Stimulated activated CD4-positive, alpha-beta T cell treated with anti-CD3 and anti-CD28 coated beads, Interleukin-15, amount 100 ng/mL, for 24 hours (primary cell): ENCODE data around the gene PCDHA6.
"Not testable (repeated sequence)": the region's sequence is repeated elsewhere in the genome, so short reads cannot be mapped to it uniquely, and the experiment has no call there.

Experiments used
- DNase-seq: peaks from one replicate; pipeline ENCODE4 v3.0.0-alpha.2; 2020

PCDHA6 gene

DNA sequence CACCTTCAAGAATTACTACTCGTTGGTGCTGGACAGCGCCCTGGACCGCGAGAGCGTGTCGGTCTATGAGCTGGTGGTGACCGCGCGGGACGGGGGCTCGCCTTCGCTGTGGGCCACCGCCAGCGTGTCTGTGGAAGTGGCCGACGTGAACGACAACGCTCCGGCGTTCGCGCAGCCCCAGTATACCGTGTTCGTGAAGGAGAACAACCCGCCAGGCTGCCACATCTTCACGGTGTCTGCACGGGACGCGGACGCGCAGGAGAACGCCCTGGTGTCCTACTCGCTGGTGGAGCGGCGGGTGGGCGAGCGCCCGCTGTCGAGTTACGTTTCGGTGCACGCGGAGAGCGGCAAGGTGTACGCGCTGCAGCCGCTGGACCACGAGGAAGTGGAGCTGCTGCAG lies 4.8 kb upstream of the PCDHA6 start:
- not testable (repeated sequence) for DNase-seq

- no peak for DNase-seq
Observed at GRCh38 chr5:140823475-140823874, 4.3 kb upstream of the PCDHA6 start.

GRCh38 chr5:140828362-140828737 lies 590 bp downstream of the PCDHA6 start:
- no peak for DNase-seq

DNA sequence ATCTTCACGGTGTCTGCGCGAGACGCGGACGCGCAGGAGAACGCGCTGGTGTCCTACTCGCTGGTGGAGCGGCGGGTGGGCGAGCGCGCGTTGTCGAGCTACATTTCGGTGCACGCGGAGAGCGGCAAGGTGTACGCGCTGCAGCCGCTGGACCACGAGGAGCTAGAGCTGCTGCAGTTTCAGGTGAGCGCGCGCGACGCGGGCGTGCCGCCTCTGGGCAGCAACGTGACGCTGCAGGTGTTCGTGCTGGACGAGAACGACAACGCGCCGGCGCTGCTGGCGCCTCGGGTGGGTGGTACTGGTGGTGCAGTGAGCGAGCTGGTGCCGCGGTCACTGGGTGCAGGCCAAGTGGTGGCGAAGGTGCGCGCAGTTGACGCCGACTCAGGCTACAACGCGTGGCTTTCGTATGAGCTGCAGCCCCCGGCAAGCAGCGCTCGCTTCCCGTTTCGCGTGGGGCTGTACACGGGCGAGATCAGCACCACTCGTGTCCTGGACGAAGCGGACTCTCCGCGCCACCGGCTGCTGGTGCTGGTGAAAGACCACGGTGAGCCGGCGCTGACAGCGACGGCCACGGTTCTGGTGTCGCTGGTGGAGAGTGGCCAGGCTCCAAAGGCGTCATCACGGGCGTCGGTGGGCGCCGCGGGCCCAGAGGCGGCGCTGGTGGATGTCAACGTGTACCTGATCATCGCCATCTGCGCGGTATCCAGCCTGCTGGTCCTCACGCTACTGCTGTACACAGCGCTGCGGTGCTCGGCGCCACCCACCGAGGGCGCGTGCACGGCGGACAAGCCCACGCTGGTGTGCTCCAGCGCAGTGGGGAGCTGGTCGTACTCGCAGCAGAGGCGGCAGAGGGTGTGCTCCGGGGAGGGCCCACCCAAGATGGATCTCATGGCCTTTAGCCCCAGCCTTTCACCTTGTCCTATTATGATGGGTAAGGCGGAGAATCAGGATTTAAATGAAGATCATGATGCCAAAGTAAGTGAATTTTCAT lies 2.0 kb downstream of the PCDHA6 start:
- not testable (repeated sequence) for DNase-seq

DNA sequence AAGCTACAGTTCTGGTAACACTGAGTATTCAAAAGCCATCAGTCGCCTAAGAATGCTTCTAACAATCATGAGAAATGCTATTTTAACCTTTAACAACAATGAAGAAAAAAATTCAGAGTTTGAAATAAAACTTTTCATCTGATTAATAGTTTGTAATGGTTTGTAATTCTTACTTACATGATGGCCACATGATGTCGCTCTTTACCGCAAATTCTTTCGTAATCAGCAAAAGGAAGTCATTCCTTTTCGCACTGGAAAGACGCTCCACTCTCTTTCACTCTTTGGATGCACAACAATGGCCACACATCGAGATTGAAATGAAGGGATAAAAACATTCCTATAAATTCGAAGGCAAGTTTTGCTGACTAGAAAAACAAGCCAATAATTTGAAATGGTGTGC lies 6.2 kb downstream of the PCDHA6 start, which contains the start of gene PCDHA7:
TSS of gene PCDHA7 (plus strand) at position 277 of the 400 bp plus-strand sequence. CDS start at position 392, 115 bp downstream.
- DNase-seq, result no peak

- DNase-seq, result not testable (repeated sequence)
Observed at GRCh38 chr5:140834439-140835008, 6.8 kb downstream of the PCDHA6 start.

GRCh38 chr5:140835622-140836510 lies 8.1 kb downstream of the PCDHA6 start:
- DNase-seq, result no peak

DNA sequence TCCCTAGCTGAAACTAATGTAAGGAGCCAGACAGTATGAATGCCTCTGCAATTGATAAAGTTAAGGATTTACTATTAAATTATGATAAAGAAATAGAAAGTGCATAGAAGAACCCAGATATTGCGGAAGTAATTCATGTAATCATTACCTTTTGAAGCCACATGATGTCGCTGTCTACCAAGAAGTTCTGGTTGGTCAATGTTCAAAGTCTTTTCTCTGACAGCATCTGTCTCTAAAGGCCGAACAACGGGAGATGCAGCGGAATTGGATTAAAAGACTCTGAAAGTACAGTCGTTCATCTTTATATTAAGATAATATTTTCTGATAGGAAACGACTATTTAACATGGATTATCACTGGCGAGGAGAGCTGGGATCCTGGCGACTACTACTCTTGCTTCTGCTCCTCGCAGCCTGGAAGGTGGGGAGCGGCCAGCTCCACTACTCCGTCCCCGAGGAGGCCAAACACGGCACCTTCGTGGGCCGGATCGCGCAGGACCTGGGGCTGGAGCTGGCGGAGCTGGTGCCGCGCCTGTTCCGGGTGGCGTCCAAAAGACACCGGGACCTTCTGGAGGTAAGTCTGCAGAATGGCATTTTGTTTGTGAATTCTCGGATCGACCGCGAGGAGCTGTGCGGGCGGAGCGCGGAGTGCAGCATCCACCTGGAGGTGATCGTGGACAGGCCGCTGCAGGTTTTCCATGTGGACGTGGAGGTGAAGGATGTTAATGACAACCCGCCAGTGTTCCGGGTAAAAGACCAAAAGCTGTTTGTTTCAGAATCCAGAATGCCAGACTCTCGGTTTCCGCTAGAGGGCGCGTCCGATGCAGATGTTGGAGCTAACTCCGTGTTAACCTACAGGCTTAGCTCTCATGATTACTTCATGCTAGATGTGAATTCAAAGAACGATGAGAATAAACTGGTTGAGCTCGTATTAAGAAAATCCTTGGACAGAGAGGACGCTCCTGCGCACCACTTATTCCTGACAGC lies 13.5 kb downstream of the PCDHA6 start, which contains the start of gene PCDHA8:
TSS of gene PCDHA8 (plus strand) at position 210 of the 985 bp plus-strand sequence. CDS start at position 345, 135 bp downstream.
- peak; percentile 22 for DNase-seq

GRCh38 chr5:140842798-140843733 lies 15.3 kb downstream of the PCDHA6 start:
- DNase-seq, result no peak

DNA sequence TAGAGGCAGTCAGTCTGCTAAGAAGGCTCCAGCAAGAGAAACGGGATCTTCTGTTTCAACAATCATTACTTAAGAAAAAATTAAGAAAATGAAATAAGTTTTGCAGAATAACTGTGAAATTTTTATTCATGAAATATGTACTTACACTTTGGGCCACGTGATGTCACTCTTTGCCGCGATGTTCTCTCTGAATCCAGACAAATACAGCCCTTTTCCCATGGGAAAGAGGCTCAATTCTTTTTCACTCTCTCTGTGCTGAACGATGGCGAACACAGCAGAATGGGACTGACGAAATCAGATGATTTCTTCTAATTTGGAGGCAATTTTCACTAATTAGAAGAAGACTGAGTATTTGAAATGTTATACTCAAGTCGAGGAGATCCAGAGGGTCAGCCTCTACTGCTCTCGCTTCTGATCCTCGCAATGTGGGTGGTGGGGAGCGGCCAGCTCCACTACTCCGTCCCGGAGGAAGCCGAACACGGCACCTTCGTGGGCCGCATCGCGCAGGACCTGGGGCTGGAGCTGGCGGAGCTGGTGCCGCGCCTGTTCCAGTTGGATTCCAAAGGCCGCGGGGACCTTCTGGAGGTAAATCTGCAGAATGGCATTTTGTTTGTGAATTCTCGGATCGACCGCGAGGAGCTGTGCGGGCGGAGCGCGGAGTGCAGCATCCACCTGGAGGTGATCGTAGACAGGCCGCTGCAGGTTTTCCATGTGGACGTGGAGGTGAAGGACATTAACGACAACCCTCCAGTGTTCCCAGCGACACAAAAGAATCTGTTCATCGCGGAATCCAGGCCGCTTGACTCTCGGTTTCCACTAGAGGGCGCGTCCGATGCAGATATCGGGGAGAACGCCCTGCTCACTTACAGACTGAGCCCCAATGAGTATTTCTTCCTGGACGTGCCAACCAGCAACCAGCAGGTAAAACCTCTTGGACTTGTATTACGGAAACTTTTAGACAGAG lies 20.7 kb downstream of the PCDHA6 start, which contains the start of gene PCDHA9:
TSS of gene PCDHA9 (plus strand) at position 244 of the 964 bp plus-strand sequence. CDS start at position 358, 114 bp downstream.
- DNase-seq, result not testable (repeated sequence)

GRCh38 chr5:140849831-140850634 lies 22.3 kb downstream of the PCDHA6 start:
- not testable (repeated sequence) for DNase-seq

- DNase-seq, result no peak
Observed at GRCh38 chr5:140855772-140856674, 28.3 kb downstream of the PCDHA6 start, which contains the start of gene PCDHA10. Gene PCDHA10, plus strand, starts transcription at chr5:140855897. Its CDS starts 152 bp downstream, at chr5:140856049.

GRCh38 chr5:140857177-140857986 lies 29.6 kb downstream of the PCDHA6 start:
- no peak for DNase-seq

- no peak for DNase-seq
Observed at GRCh38 chr5:140857987-140858240, 30.2 kb downstream of the PCDHA6 start.

GRCh38 chr5:140862441-140863295 lies 34.9 kb downstream of the PCDHA6 start:
- no peak for DNase-seq
